Transverse colon (tissue), 3 donors: ENCODE results near the gene TIAL1.

Experiments used
- POLR2A ChIP-seq: fragments of 450-650 bp; IDR thresholded peaks from one replicate; pipeline ENCODE4 v1.6.1; 2016; ENCODE audit warnings: antibody characterized with exemption, mild to moderate bottlenecking, moderate library complexity
- TF ChIP-seq, protein P1 (sequence below), 5 experiments: fragments of 200-600 bp in 3 of 5; fragments of 450-650 bp in 2 of 5; sonication (generic) in 3 of 5; IDR thresholded peaks; 1 replicate in 2 of 5; 2 replicates in 3 of 5; pipeline ENCODE4 v1.5.1; 2016 to 2017; ENCODE audit warnings: antibody characterized with exemption in 5 of 5, inconsistent platforms in 3 of 5, mild to moderate bottlenecking in 2 of 5, moderate library complexity in 1 of 5

DNA sequence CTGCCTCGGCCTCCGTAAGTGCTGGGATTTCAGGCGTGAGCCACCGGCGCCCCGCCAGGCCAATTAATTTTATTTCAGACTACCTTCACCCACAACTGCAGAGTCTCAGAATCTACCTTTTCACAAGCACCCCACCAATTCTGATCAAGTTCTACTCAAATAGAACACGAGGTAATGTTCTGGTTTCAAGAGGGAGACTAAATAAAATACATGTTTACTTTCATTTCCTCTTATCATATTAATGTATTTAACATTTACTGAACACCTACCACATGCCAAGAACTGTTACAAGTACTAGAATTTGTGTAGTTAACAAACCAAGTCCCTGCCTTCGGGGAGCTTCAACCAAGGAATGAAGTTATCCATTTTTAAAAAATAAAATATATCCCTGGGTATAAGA lies 28.8 kb downstream of the TIAL1 start:
- TF ChIP-seq, protein P1, sequence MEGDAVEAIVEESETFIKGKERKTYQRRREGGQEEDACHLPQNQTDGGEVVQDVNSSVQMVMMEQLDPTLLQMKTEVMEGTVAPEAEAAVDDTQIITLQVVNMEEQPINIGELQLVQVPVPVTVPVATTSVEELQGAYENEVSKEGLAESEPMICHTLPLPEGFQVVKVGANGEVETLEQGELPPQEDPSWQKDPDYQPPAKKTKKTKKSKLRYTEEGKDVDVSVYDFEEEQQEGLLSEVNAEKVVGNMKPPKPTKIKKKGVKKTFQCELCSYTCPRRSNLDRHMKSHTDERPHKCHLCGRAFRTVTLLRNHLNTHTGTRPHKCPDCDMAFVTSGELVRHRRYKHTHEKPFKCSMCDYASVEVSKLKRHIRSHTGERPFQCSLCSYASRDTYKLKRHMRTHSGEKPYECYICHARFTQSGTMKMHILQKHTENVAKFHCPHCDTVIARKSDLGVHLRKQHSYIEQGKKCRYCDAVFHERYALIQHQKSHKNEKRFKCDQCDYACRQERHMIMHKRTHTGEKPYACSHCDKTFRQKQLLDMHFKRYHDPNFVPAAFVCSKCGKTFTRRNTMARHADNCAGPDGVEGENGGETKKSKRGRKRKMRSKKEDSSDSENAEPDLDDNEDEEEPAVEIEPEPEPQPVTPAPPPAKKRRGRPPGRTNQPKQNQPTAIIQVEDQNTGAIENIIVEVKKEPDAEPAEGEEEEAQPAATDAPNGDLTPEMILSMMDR (IDR thresholded peaks at IDR 0.05) = no peak
- TF ChIP-seq POLR2A = no peak
